AG09319 (cell line): Measurements from ENCODE around the gene DNAAF8.

ENCODE experiments used
- DNase-seq: peaks from one replicate; pipeline ENCODE4 v3.0.0-alpha.2; 2010; ENCODE audit warnings: low read depth; ENCODE audit errors: extremely low read depth
- CTCF ChIP-seq: IDR thresholded peaks from 2 replicates; pipeline ENCODE4 v1.5.1; 2011; ENCODE audit warnings: low read depth, mild to moderate bottlenecking, inconsistent platforms, low read length, moderate library complexity

Gene DNAAF8

GRCh38 chr16:4692460-4693295, 41.7 kb upstream of the DNAAF8 start:
- DNase-seq: no peak

DNA sequence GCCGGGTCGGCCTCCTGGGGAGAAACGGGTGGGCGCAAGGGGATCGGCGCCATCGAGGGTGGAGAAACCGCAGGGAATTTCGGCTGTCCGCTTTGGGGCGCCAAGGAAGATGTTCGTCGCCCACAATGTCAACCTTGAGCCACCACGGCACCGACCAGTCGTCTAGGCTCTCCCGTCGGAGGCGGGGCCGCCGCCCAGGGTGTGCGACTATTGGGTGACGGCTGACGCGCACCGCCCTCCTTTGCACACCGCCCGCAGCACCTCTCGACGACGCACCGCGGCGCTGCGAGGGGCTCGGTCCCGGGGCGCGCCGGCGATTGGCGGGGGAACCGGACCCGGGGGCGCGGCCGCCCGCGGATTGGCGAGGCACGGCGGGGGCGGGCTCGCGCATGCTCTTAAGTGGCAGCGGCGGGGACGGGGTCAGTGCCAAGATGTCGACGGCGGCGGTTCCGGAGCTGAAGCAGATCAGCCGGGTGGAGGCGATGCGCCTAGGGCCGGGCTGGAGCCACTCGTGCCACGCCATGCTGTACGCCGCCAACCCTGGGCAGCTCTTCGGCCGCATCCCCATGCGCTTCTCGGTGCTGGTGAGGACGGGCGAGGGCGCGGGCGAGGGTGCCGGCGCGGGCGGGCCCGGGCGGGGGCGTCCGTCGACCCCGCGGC, 40.9 kb upstream of the DNAAF8 start, which contains the start of gene NUDT16L1:
TSS of gene NUDT16L1 (plus strand) at position 267 of the 660 bp plus-strand sequence. CDS start at position 432, 165 bp downstream.
- DNase-seq: peak; percentile 83
- no peak for TF ChIP-seq CTCF

More at GRCh38 chr16:4692460-4693295, 41.7 kb upstream of the DNAAF8 start:
- TF ChIP-seq CTCF: no peak

DNA sequence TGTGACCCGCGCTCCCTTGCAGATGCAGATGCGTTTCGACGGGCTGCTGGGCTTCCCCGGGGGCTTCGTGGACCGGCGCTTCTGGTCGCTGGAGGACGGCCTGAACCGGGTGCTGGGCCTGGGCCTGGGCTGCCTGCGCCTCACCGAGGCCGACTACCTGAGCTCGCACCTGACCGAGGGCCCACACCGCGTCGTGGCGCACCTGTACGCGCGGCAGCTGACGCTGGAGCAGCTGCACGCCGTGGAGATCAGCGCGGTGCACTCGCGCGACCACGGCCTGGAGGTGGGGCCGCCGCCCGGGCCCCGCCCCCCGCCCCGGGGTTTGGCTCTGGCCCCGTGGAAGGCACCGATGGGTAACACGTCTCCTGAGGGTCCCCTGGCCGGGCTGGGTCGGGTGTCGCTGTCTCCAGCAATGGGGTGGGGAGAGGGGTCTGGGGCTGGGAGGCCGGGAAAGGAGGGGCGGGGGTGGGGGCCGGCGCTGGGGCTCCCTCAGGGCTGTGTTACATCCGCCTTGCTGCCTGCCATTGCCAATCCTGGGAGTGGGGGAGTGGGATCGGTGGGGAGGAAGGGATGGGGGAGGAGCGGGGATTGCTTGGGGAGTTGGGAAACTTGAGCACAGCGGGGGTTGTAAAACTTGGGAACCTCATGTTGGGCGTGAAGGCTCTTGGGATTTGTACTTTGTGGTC, 40.2 kb upstream of the DNAAF8 start:
- no peak for DNase-seq
- no peak for TF ChIP-seq CTCF

DNA sequence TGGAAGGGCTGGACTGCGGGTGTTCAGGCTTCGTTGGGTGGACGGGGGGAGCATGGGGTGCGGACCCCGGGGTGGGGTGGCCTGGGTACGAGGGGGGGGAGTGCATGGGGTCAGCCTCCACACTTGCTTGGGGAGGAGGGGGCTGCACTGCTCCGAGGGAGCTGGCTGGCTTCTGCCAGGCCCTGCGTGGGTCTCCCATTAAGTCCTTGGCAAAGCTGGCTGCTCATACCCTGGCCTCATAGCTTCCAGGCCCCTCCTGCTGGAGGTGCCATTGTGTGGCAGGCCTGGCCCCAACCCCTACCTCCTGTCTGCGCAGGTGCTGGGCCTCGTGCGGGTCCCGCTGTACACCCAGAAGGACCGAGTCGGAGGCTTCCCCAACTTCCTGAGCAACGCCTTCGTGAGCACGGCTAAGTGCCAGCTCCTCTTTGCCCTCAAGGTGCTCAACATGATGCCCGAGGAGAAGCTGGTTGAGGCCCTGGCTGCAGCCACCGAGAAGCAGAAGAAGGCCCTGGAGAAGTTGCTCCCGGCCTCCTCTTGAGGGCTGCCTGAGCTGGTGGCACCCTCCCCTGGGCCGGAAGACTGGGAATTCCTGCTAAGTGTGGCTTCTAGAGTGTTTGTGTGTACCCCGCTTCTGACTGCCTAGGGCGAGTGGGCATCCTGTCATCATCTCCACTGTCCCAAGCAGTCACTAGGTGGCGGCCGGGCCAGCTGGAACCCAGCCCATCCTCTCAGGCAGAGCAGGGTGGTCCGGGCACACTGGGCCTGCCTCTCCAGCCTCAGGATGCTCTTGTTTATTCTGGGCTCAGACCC, 39.5 kb upstream of the DNAAF8 start:
- peak; percentile 9 for TF ChIP-seq CTCF

GRCh38 chr16:4695473-4696171, 38.7 kb upstream of the DNAAF8 start:
- DNase-seq: no peak
- TF ChIP-seq CTCF: no peak

More for the DNA sequence above, 39.5 kb upstream of the DNAAF8 start:
- DNase-seq: no peak

GRCh38 chr16:4696172-4696904, 38.0 kb upstream of the DNAAF8 start:
- no peak for TF ChIP-seq CTCF
- no peak for DNase-seq
